Cerebellar nuclear complex (tissue), 1 donor: Measurements from ENCODE around the gene CDK11B.
"Not testable (repeated sequence)": the region's sequence is repeated elsewhere in the genome, so short reads cannot be mapped to it uniquely, and the experiment has no call there.

Experiments used
- DNase-seq, 2 experiments: peaks; one replicate each; lab custom pipeline; 2025; lab: John Stamatoyannopoulos, UW

The CDK11B gene

GRCh38 chr1:1683104-1683905 lies 24.5 kb upstream of the CDK11B start:
- no peak for DNase-seq

GRCh38 chr1:1680912-1681273 lies 22.1 kb upstream of the CDK11B start:
- no peak for DNase-seq

- DNase-seq = no peak
Measured at GRCh38 chr1:1680031-1680911, 21.5 kb upstream of the CDK11B start.

- no peak for DNase-seq
Measured at GRCh38 chr1:1678581-1679380, 20.0 kb upstream of the CDK11B start.

GRCh38 chr1:1677718-1678580 lies 19.1 kb upstream of the CDK11B start:
- no peak for DNase-seq

- DNase-seq = not testable (repeated sequence)
Measured at GRCh38 chr1:1676087-1676486, 17.3 kb upstream of the CDK11B start.

GRCh38 chr1:1675218-1675617 lies 16.4 kb upstream of the CDK11B start:
- not testable (repeated sequence) for DNase-seq

- not testable (repeated sequence) for DNase-seq
Measured at GRCh38 chr1:1674806-1675205, 16.0 kb upstream of the CDK11B start.

- DNase-seq = no peak
Measured at GRCh38 chr1:1672181-1672965, 13.6 kb upstream of the CDK11B start.

GRCh38 chr1:1671365-1672119 lies 12.7 kb upstream of the CDK11B start:
- no peak for DNase-seq

- no peak for DNase-seq
Measured at GRCh38 chr1:1670866-1671265, 12.1 kb upstream of the CDK11B start.

- no peak for DNase-seq
Measured at GRCh38 chr1:1669468-1670440, 10.9 kb upstream of the CDK11B start.

GRCh38 chr1:1666526-1666925 lies 7.7 kb upstream of the CDK11B start:
- DNase-seq = no peak

GRCh38 chr1:1665815-1666251 lies 7.0 kb upstream of the CDK11B start:
- DNase-seq = no peak

GRCh38 chr1:1664941-1665814 lies 6.4 kb upstream of the CDK11B start:
- no peak for DNase-seq

GRCh38 chr1:1664318-1664717 lies 5.5 kb upstream of the CDK11B start:
- DNase-seq = not testable (repeated sequence)

GRCh38 chr1:1662830-1663560 lies 4.2 kb upstream of the CDK11B start:
- not testable (repeated sequence) for DNase-seq
